GM21447 (cell line): ENCODE results near the gene ACBD3.

ENCODE experiments used
- ATAC-seq: cut with Tn5 transposase; IDR thresholded peaks from one replicate; pipeline ENCODE4 v1.9.1; 2021; ENCODE audit not compliant: unreplicated experiment

ACBD3 gene

GRCh38 chr1:226202246-226202645, 15.7 kb upstream of the ACBD3 start:
- no peak for ATAC-seq

- ATAC-seq: no peak
These were observed 14.6 kb upstream of the ACBD3 start for GRCh38 chr1:226201029-226201593.

GRCh38 chr1:226199971-226200370, 13.4 kb upstream of the ACBD3 start:
- no peak for ATAC-seq

- ATAC-seq: no peak
These were observed 8.6 kb upstream of the ACBD3 start for GRCh38 chr1:226195144-226195543.

GRCh38 chr1:226187380-226187779, 839 bp upstream of the ACBD3 start:
- no peak for ATAC-seq

- ATAC-seq: no peak
These were observed 430 bp upstream of the ACBD3 start for GRCh38 chr1:226187019-226187322.

- ATAC-seq: no peak
These were observed 1.2 kb downstream of the ACBD3 start for GRCh38 chr1:226185141-226186036.

- ATAC-seq: no peak
These were observed 4.4 kb downstream of the ACBD3 start for GRCh38 chr1:226181996-226182714.

- no peak for ATAC-seq
These were observed 9.7 kb downstream of the ACBD3 start for GRCh38 chr1:226176870-226177269.

- no peak for ATAC-seq
These were observed 14.0 kb downstream of the ACBD3 start for GRCh38 chr1:226172589-226172988.

- no peak for ATAC-seq
These were observed 20.2 kb downstream of the ACBD3 start for GRCh38 chr1:226166341-226166740.

GRCh38 chr1:226164154-226164553, 22.4 kb downstream of the ACBD3 start:
- ATAC-seq: no peak

GRCh38 chr1:226162898-226163297, 23.6 kb downstream of the ACBD3 start:
- ATAC-seq: no peak

- no peak for ATAC-seq
These were observed 27.6 kb downstream of the ACBD3 start for GRCh38 chr1:226158983-226159382.

- no peak for ATAC-seq
These were observed 28.1 kb downstream of the ACBD3 start for GRCh38 chr1:226158457-226158856.

GRCh38 chr1:226157761-226158316, 28.7 kb downstream of the ACBD3 start:
- ATAC-seq: no peak

GRCh38 chr1:226154593-226154992, 31.9 kb downstream of the ACBD3 start:
- ATAC-seq: no peak

GRCh38 chr1:226149806-226150205, 36.7 kb downstream of the ACBD3 start:
- ATAC-seq: no peak

- ATAC-seq: no peak
These were observed 38.4 kb downstream of the ACBD3 start for GRCh38 chr1:226148121-226148648.

GRCh38 chr1:226144045-226144444, 42.5 kb downstream of the ACBD3 start:
- ATAC-seq: no peak

GRCh38 chr1:226135709-226136108, 50.8 kb downstream of the ACBD3 start:
- no peak for ATAC-seq
